K562 (cell line): Measurements from ENCODE around the gene FAM83E. TPM values are rescaled to one million over a fixed set of nuclear protein-coding genes. Genes with fewer than 3 reads are reported as not detected.

ENCODE experiments used
- BCL6 ChIP-seq: fragments of 250-450 bp; sonication (Bioruptor Pico); IDR thresholded peaks from 2 replicates; pipeline ENCODE4 v1.4.0; 2020
- E2F8 ChIP-seq: fragments of 450-650 bp; IDR thresholded peaks from 2 replicates; pipeline ENCODE4 v1.7.1; 2018; ENCODE audit warnings: mild to moderate bottlenecking, low read depth; ENCODE audit not compliant: partially characterized antibody
- FOXA3 ChIP-seq, 2 experiments: fragments of 450-650 bp in 1 of 2; sonication (generic) in 1 of 2; formaldehyde crosslinking; IDR thresholded peaks in 1 of 2; conservative IDR thresholded peaks in 1 of 2; 2 replicates each; pipeline versions ENCODE4 v1.4.0 to v1.8.0; 2020 to 2022; ENCODE audit warnings: mild to moderate bottlenecking in 2 of 2, missing genetic modification reagents in 1 of 2
- GTF2A2 ChIP-seq: IDR thresholded peaks from 2 replicates; pipeline ENCODE4 v1.6.1; 2016; ENCODE audit warnings: mild to moderate bottlenecking, missing genetic modification characterization, missing compliant biosample characterization
- KHSRP ChIP-seq: fragments of 450-650 bp; IDR thresholded peaks from 2 replicates; pipeline ENCODE4 v1.6.1; 2017
- MAFF ChIP-seq: IDR thresholded peaks from 2 replicates; pipeline ENCODE4 v1.6.1; 2012; ENCODE audit warnings: low read length, improper control_type of control experiment
- NUFIP1 ChIP-seq: fragments of 450-650 bp; IDR thresholded peaks from 2 replicates; pipeline ENCODE4 v1.6.1; 2018; ENCODE audit not compliant: partially characterized antibody
- SIRT6 ChIP-seq: IDR thresholded peaks from one replicate; pipeline ENCODE4 v1.6.1; 2012; ENCODE audit warnings: low read depth, mild to moderate bottlenecking, control low read depth, inconsistent platforms, low read length, moderate library complexity
- SP1 ChIP-seq: sonication (generic); formaldehyde crosslinking; IDR thresholded peaks from 2 replicates; pipeline ENCODE4 v1.8.1; 2022; ENCODE audit warnings: mild to moderate bottlenecking, missing genetic modification reagents
- SRSF1 ChIP-seq: fragments of 200-400 bp; formaldehyde crosslinking; IDR thresholded peaks from 2 replicates; pipeline ENCODE4 v1.6.1; 2017; ENCODE audit warnings: mild to moderate bottlenecking, low read depth, low read length, moderate library complexity
- SRSF9 ChIP-seq: fragments of 200-400 bp; formaldehyde crosslinking; IDR thresholded peaks from 2 replicates; pipeline ENCODE4 v1.6.1; 2017; ENCODE audit warnings: low read depth, low read length, borderline replicate concordance
- STAT5B ChIP-seq: fragments of 250-450 bp; sonication (Bioruptor Pico); IDR thresholded peaks from 2 replicates; pipeline ENCODE4 v1.8.0; 2021; ENCODE audit warnings: mild to moderate bottlenecking, inconsistent platforms
- ZBTB1 ChIP-seq: sonication (generic); formaldehyde crosslinking; IDR thresholded peaks from 2 replicates; pipeline ENCODE4 v1.8.1; 2023; ENCODE audit warnings: missing genetic modification reagents, low read depth, mild to moderate bottlenecking, borderline replicate concordance
- ZNF12 ChIP-seq: sonication (generic); formaldehyde crosslinking; IDR thresholded peaks from 2 replicates; pipeline ENCODE4 v1.4.0; 2020; ENCODE audit warnings: mild to moderate bottlenecking, missing genetic modification reagents
- ZNF79 ChIP-seq: fragments of 250-450 bp; sonication (Bioruptor Pico); IDR thresholded peaks from 2 replicates; pipeline ENCODE4 v1.4.0; 2020; ENCODE audit warnings: low read depth, mild to moderate bottlenecking, moderate library complexity
- polyA plus RNA-seq, 8 experiments: library from polyadenylated mRNA; depleted of rRNA in 4 of 8; stranded (reverse) in 5 of 8; unstranded in 3 of 8; fragments of >200 nt; fragmentation: Nextera tagmentation in 2 of 8; fragmentation: Illumina TruSeq in 1 of 8; extraction: Ambion mirVana in 2 of 8; extraction: Trizol in 1 of 8; gene quantifications; 2 replicates each; pipeline versions ENCODE4 v1.2.1 to v1.2.3, GENCODE V29; 2011 to 2014; ENCODE audit warnings: inconsistent platforms in 1 of 8, missing spikeins in 1 of 8
- total RNA-seq, 7 experiments: library from RNA; depleted of rRNA in 6 of 7; stranded (reverse); fragments of >200 nt in 6 of 7; fragmentation: Illumina TruSeq in 2 of 7; extraction: Trizol in 2 of 7; gene quantifications; 2 replicates each; pipeline versions ENCODE4 v1.2.1 to v1.2.3, GENCODE V29; 2011 to 2021; ENCODE audit warnings: low replicate concordance in 1 of 7
- TF ChIP-seq, protein P1 (sequence below): sonication (generic); formaldehyde crosslinking; IDR thresholded peaks from 2 replicates; pipeline ENCODE4 v1.8.0; 2022; ENCODE audit warnings: mild to moderate bottlenecking, missing genetic modification reagents
- TF ChIP-seq, protein P2 (sequence below): fragments of 250-450 bp; sonication (Bioruptor Pico); IDR thresholded peaks from 2 replicates; pipeline ENCODE4 v1.9.0; 2021; ENCODE audit warnings: mild to moderate bottlenecking, inconsistent platforms
- TF ChIP-seq, protein P3 (sequence below): fragments of 450-650 bp; IDR thresholded peaks from 2 replicates; pipeline ENCODE4 v1.6.1; 2017; ENCODE audit warnings: antibody characterized with exemption, mild to moderate bottlenecking

Gene FAM83E
- total and polyA plus RNA-seq, 9 of the 15 experiments (the other 6 are each of a cell fraction or from before 2014, with no cell fraction given): 0.15 to 0.87 (median 0.29) TPM; not detected in 4

- TF ChIP-seq ZNF12 (no peak; the same call in 1 of the 2 replicates), ZBTB1 (peak; percentile 85; the same call in 1 of the 2 replicates), ZNF79 (no peak), SRSF1 (no peak), FOXA3 (CRISPR knock-in tag; conservative IDR thresholded peaks at IDR 0.05 in 1 of 2, IDR thresholded peaks at IDR 0.05 in 1 of 2) (peak in 1 of 2 experiments; percentile 95; a peak in 1 of 4 replicates), STAT5B (CRISPR knock-in tag) (no peak), SP1 (CRISPR knock-in tag) (peak; percentile 62; the same call in 1 of the 2 replicates), GTF2A2 (tag) (no peak), MAFF (no peak), SRSF9 (no peak), SIRT6 (no peak), NUFIP1 (no peak), E2F8 (peak; percentile 60), BCL6 (CRISPR knock-in tag) (no peak), KHSRP (no peak)
- TF ChIP-seq, protein P1, sequence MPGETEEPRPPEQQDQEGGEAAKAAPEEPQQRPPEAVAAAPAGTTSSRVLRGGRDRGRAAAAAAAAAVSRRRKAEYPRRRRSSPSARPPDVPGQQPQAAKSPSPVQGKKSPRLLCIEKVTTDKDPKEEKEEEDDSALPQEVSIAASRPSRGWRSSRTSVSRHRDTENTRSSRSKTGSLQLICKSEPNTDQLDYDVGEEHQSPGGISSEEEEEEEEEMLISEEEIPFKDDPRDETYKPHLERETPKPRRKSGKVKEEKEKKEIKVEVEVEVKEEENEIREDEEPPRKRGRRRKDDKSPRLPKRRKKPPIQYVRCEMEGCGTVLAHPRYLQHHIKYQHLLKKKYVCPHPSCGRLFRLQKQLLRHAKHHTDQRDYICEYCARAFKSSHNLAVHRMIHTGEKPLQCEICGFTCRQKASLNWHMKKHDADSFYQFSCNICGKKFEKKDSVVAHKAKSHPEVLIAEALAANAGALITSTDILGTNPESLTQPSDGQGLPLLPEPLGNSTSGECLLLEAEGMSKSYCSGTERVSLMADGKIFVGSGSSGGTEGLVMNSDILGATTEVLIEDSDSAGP (CRISPR knock-in tag): peak; percentile 96
- TF ChIP-seq, protein P2, sequence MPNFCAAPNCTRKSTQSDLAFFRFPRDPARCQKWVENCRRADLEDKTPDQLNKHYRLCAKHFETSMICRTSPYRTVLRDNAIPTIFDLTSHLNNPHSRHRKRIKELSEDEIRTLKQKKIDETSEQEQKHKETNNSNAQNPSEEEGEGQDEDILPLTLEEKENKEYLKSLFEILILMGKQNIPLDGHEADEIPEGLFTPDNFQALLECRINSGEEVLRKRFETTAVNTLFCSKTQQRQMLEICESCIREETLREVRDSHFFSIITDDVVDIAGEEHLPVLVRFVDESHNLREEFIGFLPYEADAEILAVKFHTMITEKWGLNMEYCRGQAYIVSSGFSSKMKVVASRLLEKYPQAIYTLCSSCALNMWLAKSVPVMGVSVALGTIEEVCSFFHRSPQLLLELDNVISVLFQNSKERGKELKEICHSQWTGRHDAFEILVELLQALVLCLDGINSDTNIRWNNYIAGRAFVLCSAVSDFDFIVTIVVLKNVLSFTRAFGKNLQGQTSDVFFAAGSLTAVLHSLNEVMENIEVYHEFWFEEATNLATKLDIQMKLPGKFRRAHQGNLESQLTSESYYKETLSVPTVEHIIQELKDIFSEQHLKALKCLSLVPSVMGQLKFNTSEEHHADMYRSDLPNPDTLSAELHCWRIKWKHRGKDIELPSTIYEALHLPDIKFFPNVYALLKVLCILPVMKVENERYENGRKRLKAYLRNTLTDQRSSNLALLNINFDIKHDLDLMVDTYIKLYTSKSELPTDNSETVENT (CRISPR knock-in tag): peak; percentile 59; the same call in 1 of the 2 replicates
- TF ChIP-seq, protein P3, sequence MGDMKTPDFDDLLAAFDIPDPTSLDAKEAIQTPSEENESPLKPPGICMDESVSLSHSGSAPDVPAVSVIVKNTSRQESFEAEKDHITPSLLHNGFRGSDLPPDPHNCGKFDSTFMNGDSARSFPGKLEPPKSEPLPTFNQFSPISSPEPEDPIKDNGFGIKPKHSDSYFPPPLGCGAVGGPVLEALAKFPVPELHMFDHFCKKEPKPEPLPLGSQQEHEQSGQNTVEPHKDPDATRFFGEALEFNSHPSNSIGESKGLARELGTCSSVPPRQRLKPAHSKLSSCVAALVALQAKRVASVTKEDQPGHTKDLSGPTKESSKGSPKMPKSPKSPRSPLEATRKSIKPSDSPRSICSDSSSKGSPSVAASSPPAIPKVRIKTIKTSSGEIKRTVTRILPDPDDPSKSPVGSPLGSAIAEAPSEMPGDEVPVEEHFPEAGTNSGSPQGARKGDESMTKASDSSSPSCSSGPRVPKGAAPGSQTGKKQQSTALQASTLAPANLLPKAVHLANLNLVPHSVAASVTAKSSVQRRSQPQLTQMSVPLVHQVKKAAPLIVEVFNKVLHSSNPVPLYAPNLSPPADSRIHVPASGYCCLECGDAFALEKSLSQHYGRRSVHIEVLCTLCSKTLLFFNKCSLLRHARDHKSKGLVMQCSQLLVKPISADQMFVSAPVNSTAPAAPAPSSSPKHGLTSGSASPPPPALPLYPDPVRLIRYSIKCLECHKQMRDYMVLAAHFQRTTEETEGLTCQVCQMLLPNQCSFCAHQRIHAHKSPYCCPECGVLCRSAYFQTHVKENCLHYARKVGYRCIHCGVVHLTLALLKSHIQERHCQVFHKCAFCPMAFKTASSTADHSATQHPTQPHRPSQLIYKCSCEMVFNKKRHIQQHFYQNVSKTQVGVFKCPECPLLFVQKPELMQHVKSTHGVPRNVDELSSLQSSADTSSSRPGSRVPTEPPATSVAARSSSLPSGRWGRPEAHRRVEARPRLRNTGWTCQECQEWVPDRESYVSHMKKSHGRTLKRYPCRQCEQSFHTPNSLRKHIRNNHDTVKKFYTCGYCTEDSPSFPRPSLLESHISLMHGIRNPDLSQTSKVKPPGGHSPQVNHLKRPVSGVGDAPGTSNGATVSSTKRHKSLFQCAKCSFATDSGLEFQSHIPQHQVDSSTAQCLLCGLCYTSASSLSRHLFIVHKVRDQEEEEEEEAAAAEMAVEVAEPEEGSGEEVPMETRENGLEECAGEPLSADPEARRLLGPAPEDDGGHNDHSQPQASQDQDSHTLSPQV: peak; percentile 87
These were observed 22.6 kb upstream of the FAM83E start (continued) for GRCh38 chr19:48637449-48637947.
